H1 (cell line): ENCODE measurements around the gene CLEC16A. TPM values are rescaled to one million over a fixed set of nuclear protein-coding genes. Genes with fewer than 3 reads are reported as not detected.

Source experiments
- CHD7 ChIP-seq: fragments of 300-600 bp; sonication (generic); IDR thresholded peaks from 2 replicates; pipeline ENCODE4 v1.7.1; 2012; ENCODE audit warnings: low read length, moderate library complexity, mild to moderate bottlenecking, inconsistent platforms; ENCODE audit not compliant: insufficient replicate concordance
- CTBP2 ChIP-seq: IDR thresholded peaks from 2 replicates; pipeline ENCODE4 v1.7.0; 2011; ENCODE audit warnings: borderline replicate concordance, mild to moderate bottlenecking, moderate library complexity, mixed read lengths, low read length; ENCODE audit not compliant: insufficient read depth, insufficient read length
- EZH2 ChIP-seq: fragments of 200-600 bp; sonication (generic); IDR thresholded peaks from 2 replicates; pipeline ENCODE4 v1.7.1; 2012; ENCODE audit warnings: low read depth, mild to moderate bottlenecking, moderate library complexity, low read length, inconsistent platforms; ENCODE audit not compliant: severe bottlenecking
- KDM1A ChIP-seq: fragments of 200-600, 300-600 bp; sonication (generic); IDR thresholded peaks from 2 replicates; pipeline ENCODE4 v1.7.1; 2016; ENCODE audit warnings: mild to moderate bottlenecking, low read length, borderline replicate concordance
- POLR2A ChIP-seq, 2 experiments: IDR thresholded peaks; 1 replicate in 1 of 2; 2 replicates in 1 of 2; pipeline ENCODE4 v1.6.1; 2011; ENCODE audit warnings: low read depth in 2 of 2, low read length in 2 of 2, mild to moderate bottlenecking in 2 of 2; ENCODE audit errors: control extremely low read depth in 1 of 2
- RBBP5 ChIP-seq: IDR thresholded peaks from 2 replicates; pipeline ENCODE4 v1.7.1; 2012; ENCODE audit warnings: low read depth, mild to moderate bottlenecking, inconsistent platforms, low read length, moderate library complexity, borderline replicate concordance
- RFX5 ChIP-seq: IDR thresholded peaks from 2 replicates; pipeline ENCODE4 v1.6.1; 2011; ENCODE audit warnings: low read depth, low read length, improper control_type of control experiment, borderline replicate concordance
- SIRT6 ChIP-seq: IDR thresholded peaks from one replicate; pipeline ENCODE4 v1.7.1; 2012; ENCODE audit warnings: low read length, inconsistent platforms
- TCF12 ChIP-seq: IDR thresholded peaks from 2 replicates; pipeline ENCODE4 v1.6.1; 2011; ENCODE audit warnings: low read depth, mild to moderate bottlenecking, low read length
- polyA plus RNA-seq, 7 experiments: library from polyadenylated mRNA; depleted of rRNA in 3 of 7; stranded (reverse) in 5 of 7; unstranded in 2 of 7; fragments of >200 nt in 5 of 7; fragments of 200-250 nt in 2 of 7; gene quantifications; 1 replicate in 5 of 7; 2 replicates in 1 of 7; 4 replicates in 1 of 7; pipeline versions ENCODE4 v1.2.1 to v1.2.3, GENCODE V29; 2011 to 2013; ENCODE audit warnings: missing spikeins in 2 of 7, mixed read lengths in 2 of 7
- total RNA-seq: library from RNA; stranded (reverse); fragmentation: NEBNext Ultra II Directional; extraction: Animal tissue kit (Norgen Biotek cat#: 25700); gene quantifications from 2 replicates; pipeline ENCODE4 v1.2.1, GENCODE V29; 2021

CLEC16A gene
- total and polyA plus RNA-seq, 2 of the 8 experiments (the other 6 are each of a cell fraction or from before 2014, with no cell fraction given): 7.6 to 19.3 TPM

- TF ChIP-seq CHD7 (no peak), TCF12 (no peak), KDM1A (no peak), CTBP2 (no peak), EZH2 (no peak), SIRT6 (no peak), RBBP5 (no peak), RFX5 (no peak), POLR2A (IDR thresholded peaks at IDR 0.05; ENCODE audit: control extremely low read depth in 1 of 2, low read depth in 2 of 2, low read length in 2 of 2) (no peak)
Measured at GRCh38 chr16:10992112-10992511, 47.7 kb downstream of the CLEC16A start (continued).
